H1 (cell line): ENCODE results near the gene TVP23A. TPM values are rescaled to one million over a fixed set of nuclear protein-coding genes. Genes with fewer than 3 reads are reported as not detected.

Experiments used
- CTCF ChIA-PET: fragments of 300-600 bp; sonication (Branson Sonifier 250); formaldehyde crosslinking; loops from one replicate; lab custom pipeline; 2021; ENCODE audit not compliant: partially characterized antibody; lab: Charles Lee
- POLR2A ChIA-PET: fragments of 300-600 bp; sonication (Branson Sonifier 250); formaldehyde crosslinking; loops from one replicate; lab custom pipeline; 2021; ENCODE audit warnings: inconsistent platforms; ENCODE audit not compliant: partially characterized antibody; lab: Charles Lee
- DNase-seq, 2 experiments: peaks; one replicate each; pipeline versions ENCODE4 v3.0.0 to v3.0.0-alpha.2; 2010 to 2022; ENCODE audit warnings: low spot score in 2 of 2, low read depth in 1 of 2, mixed read lengths in 1 of 2
- FAIRE-seq: peaks from 2 replicates; lab custom pipeline; 2011; peaks lifted over from hg19 to GRCh38; lab: Jason Lieb, UNC
- H2AFZ ChIP-seq: 2 replicates; pipeline ENCODE4 v1.8.1; 2012; ENCODE audit warnings: low read length, inconsistent platforms
- H2AK5ac ChIP-seq: 2 replicates; pipeline ENCODE4 v1.6.1; 2013; ENCODE audit warnings: low read depth, low read length
- H2BK120ac ChIP-seq: replicated peaks from 2 replicates; pipeline ENCODE3; 2013; ENCODE audit warnings: low read depth, low read length, inconsistent platforms
- H2BK12ac ChIP-seq: 2 replicates; pipeline ENCODE4 v1.6.1; 2013; ENCODE audit warnings: low read depth, low read length
- H2BK15ac ChIP-seq: 2 replicates; pipeline ENCODE4 v1.6.1; 2013; ENCODE audit warnings: low read length
- H2BK20ac ChIP-seq: 2 replicates; pipeline ENCODE4 v1.6.1; 2013; ENCODE audit warnings: low read length
- H2BK5ac ChIP-seq: 2 replicates; pipeline ENCODE4 v1.6.1; 2013; ENCODE audit warnings: low read depth, low read length
- H3K14ac ChIP-seq: 2 replicates; pipeline ENCODE4 v1.6.1; 2013; ENCODE audit warnings: inconsistent platforms; ENCODE audit not compliant: insufficient read length
- H3K18ac ChIP-seq: 2 replicates; pipeline ENCODE4 v1.6.1; 2013; ENCODE audit warnings: low read length; ENCODE audit errors: extremely low read depth
- H3K23ac ChIP-seq: 2 replicates; pipeline ENCODE4 v1.6.1; 2013; ENCODE audit warnings: inconsistent platforms; ENCODE audit not compliant: insufficient read length
- H3K23me2 ChIP-seq: 2 replicates; pipeline ENCODE4 v1.6.1; 2013; ENCODE audit warnings: low read depth, low read length
- H3K27ac ChIP-seq: 2 replicates; pipeline ENCODE4 v1.6.1; 2011; ENCODE audit warnings: low read depth, low read length, inconsistent platforms
- H3K27me3 ChIP-seq, 4 experiments: replicated peaks in 1 of 4; 1 replicate in 1 of 4; 2 replicates in 3 of 4; pipeline versions ENCODE4 v1.6.1 to v1.8.1; 2011 to 2013; ENCODE audit warnings: low read length in 3 of 4, mild to moderate bottlenecking in 3 of 4, inconsistent platforms in 2 of 4, mixed read lengths in 2 of 4, moderate library complexity in 1 of 4; ENCODE audit not compliant: control insufficient read depth in 3 of 4, insufficient read depth in 3 of 4; ENCODE audit errors: extremely low read depth in 1 of 4
- H3K36me3 ChIP-seq, 4 experiments: 2 replicates each; pipeline versions ENCODE4 v1.6.1 to v1.8.1; 2011 to 2013; ENCODE audit warnings: mild to moderate bottlenecking in 4 of 4, low read length in 3 of 4, moderate library complexity in 2 of 4, control low read depth in 1 of 4, inconsistent platforms in 1 of 4; ENCODE audit not compliant: insufficient read depth in 4 of 4, control insufficient read depth in 2 of 4
- H3K4ac ChIP-seq: replicated peaks from 2 replicates; pipeline ENCODE3; 2013; ENCODE audit warnings: low read length, low read depth, mixed read lengths, inconsistent platforms; ENCODE audit not compliant: insufficient read length
- H3K4me1 ChIP-seq, 4 experiments: replicated peaks in 1 of 4; 1 replicate in 1 of 4; 2 replicates in 3 of 4; pipeline versions ENCODE4 v1.6.1 to v1.8.1; 2011 to 2013; ENCODE audit warnings: low read length in 3 of 4, inconsistent platforms in 2 of 4, mixed read lengths in 1 of 4; ENCODE audit not compliant: insufficient read depth in 4 of 4, control insufficient read depth in 3 of 4
- H3K4me2 ChIP-seq, 2 experiments: 2 replicates each; pipeline versions ENCODE4 v1.6.1 to v1.8.1; 2011 to 2013; ENCODE audit warnings: low read depth in 2 of 2, low read length in 2 of 2, control low read depth in 1 of 2, inconsistent platforms in 1 of 2, mild to moderate bottlenecking in 1 of 2; ENCODE audit not compliant: insufficient read depth in 1 of 2
- H3K4me3 ChIP-seq, 4 experiments: fragments of 200-600, 300-600 bp in 1 of 4; sonication (generic), shearing (Covaris generic), sonication (Bioruptor Twin) in 1 of 4; 2 replicates each; pipeline versions ENCODE4 v1.5.1 to v1.8.1; 2011 to 2016; ENCODE audit warnings: low read length in 4 of 4, low read depth in 3 of 4, control low read depth in 2 of 4, inconsistent platforms in 2 of 4, mild to moderate bottlenecking in 2 of 4, mixed read lengths in 1 of 4, moderate library complexity in 1 of 4; ENCODE audit not compliant: insufficient read depth in 2 of 4; ENCODE audit errors: extremely low read depth in 1 of 4
- H3K56ac ChIP-seq: replicated peaks from 2 replicates; pipeline ENCODE3; 2013; ENCODE audit warnings: low read depth, mild to moderate bottlenecking, mixed read lengths, low read length, inconsistent platforms; ENCODE audit not compliant: insufficient read length
- H3K79me1 ChIP-seq: 2 replicates; pipeline ENCODE4 v1.6.1; 2013; ENCODE audit warnings: low read depth, low read length, control low read depth
- H3K79me2 ChIP-seq, 2 experiments: 2 replicates each; pipeline versions ENCODE4 v1.6.1 to v1.8.1; 2012 to 2013; ENCODE audit warnings: low read length in 2 of 2, mild to moderate bottlenecking in 2 of 2, inconsistent platforms in 1 of 2; ENCODE audit not compliant: insufficient read depth in 2 of 2, control insufficient read depth in 1 of 2
- H3K9ac ChIP-seq, 4 experiments: replicated peaks in 1 of 4; 1 replicate in 1 of 4; 2 replicates in 3 of 4; pipeline versions ENCODE4 v1.6.1 to v1.8.1; 2011 to 2013; ENCODE audit warnings: low read depth in 3 of 4, low read length in 3 of 4, control low read depth in 2 of 4, mild to moderate bottlenecking in 2 of 4, moderate library complexity in 2 of 4, inconsistent platforms in 1 of 4; ENCODE audit errors: extremely low read depth in 1 of 4
- H3K9me3 ChIP-seq, 2 experiments: 2 replicates each; pipeline versions ENCODE4 v1.6.1 to v1.8.1; 2012 to 2013; ENCODE audit warnings: mild to moderate bottlenecking in 2 of 2, moderate library complexity in 2 of 2, control low read depth in 1 of 2, inconsistent platforms in 1 of 2, low read depth in 1 of 2, low read length in 1 of 2, mixed read lengths in 1 of 2; ENCODE audit not compliant: insufficient read depth in 2 of 2
- H4K20me1 ChIP-seq, 2 experiments: replicated peaks in 1 of 2; 2 replicates each; pipeline versions ENCODE3 to v1.8.1; 2011 to 2013; ENCODE audit warnings: inconsistent platforms in 2 of 2, low read length in 2 of 2, mild to moderate bottlenecking in 1 of 2; ENCODE audit not compliant: insufficient read depth in 2 of 2, control insufficient read depth in 1 of 2
- H4K5ac ChIP-seq: 2 replicates; pipeline ENCODE4 v1.6.1; 2013; ENCODE audit warnings: low read length, low read depth, mixed read lengths, inconsistent platforms; ENCODE audit not compliant: insufficient read length
- H4K8ac ChIP-seq: 2 replicates; pipeline ENCODE4 v1.8.0; 2013; ENCODE audit warnings: mild to moderate bottlenecking, moderate library complexity, low read length, inconsistent platforms; ENCODE audit not compliant: insufficient read depth; ENCODE audit errors: extremely low read depth
- H4K91ac ChIP-seq: replicated peaks from 2 replicates; pipeline ENCODE3; 2013; ENCODE audit warnings: low read length, mixed read lengths, inconsistent platforms; ENCODE audit not compliant: insufficient read length
- BACH1 ChIP-seq: IDR thresholded peaks from 2 replicates; pipeline ENCODE4 v1.6.1; 2012; ENCODE audit warnings: low read length, improper control_type of control experiment
- CHD2 ChIP-seq: IDR thresholded peaks from 2 replicates; pipeline ENCODE4 v1.6.1; 2012; ENCODE audit warnings: low read length, improper control_type of control experiment
- E2F6 ChIP-seq: IDR thresholded peaks from 2 replicates; pipeline ENCODE4 v1.6.1; 2012; ENCODE audit warnings: inconsistent platforms
- EGR1 ChIP-seq: IDR thresholded peaks from 2 replicates; pipeline ENCODE4 v1.6.1; 2011; ENCODE audit warnings: low read depth, low read length, borderline replicate concordance
- GABPA ChIP-seq: IDR thresholded peaks from 2 replicates; pipeline ENCODE4 v1.6.1; 2011; ENCODE audit warnings: mild to moderate bottlenecking, low read length, moderate library complexity, borderline replicate concordance; ENCODE audit not compliant: insufficient read depth
- HDAC6 ChIP-seq: IDR thresholded peaks from one replicate; pipeline ENCODE4 v1.7.1; 2012; ENCODE audit warnings: low read depth, mild to moderate bottlenecking, inconsistent platforms, low read length, moderate library complexity
- MAX ChIP-seq: IDR thresholded peaks from 2 replicates; pipeline ENCODE4 v1.6.1; 2012; ENCODE audit warnings: inconsistent platforms
- NRF1 ChIP-seq: IDR thresholded peaks from 2 replicates; pipeline ENCODE4 v1.6.1; 2011; ENCODE audit warnings: mild to moderate bottlenecking, low read depth, low read length, improper control_type of control experiment
- PHF8 ChIP-seq: fragments of 200-600 bp; sonication (generic); conservative IDR thresholded peaks from 2 replicates; pipeline ENCODE4 v1.7.1; 2012; ENCODE audit warnings: low read depth, mild to moderate bottlenecking, inconsistent platforms, low read length, moderate library complexity
- RFX5 ChIP-seq: IDR thresholded peaks from 2 replicates; pipeline ENCODE4 v1.6.1; 2011; ENCODE audit warnings: low read depth, low read length, improper control_type of control experiment, borderline replicate concordance
- TBP ChIP-seq: IDR thresholded peaks from 2 replicates; pipeline ENCODE4 v1.6.1; 2011; ENCODE audit warnings: low read depth, low read length, improper control_type of control experiment
- YY1 ChIP-seq: IDR thresholded peaks from 2 replicates; pipeline ENCODE4 v1.6.1; 2011; ENCODE audit warnings: low read depth, mild to moderate bottlenecking, low read length
- ZNF274 ChIP-seq: IDR thresholded peaks from 2 replicates; pipeline ENCODE4 v1.7.0; 2012; ENCODE audit warnings: low read length, borderline replicate concordance; ENCODE audit errors: extremely low read depth
- WGBS, 2 experiments: shearing (Covaris generic) in 1 of 2; methylation state at CpG; one replicate each; pipeline versions ENCODE4 v1.1.6 to v1.1.7; 2013 to 2015; ENCODE audit warnings: low lambda C conversion rate in 2 of 2, mixed read lengths in 2 of 2, inconsistent platforms in 1 of 2, low coverage in 1 of 2, missing lambda C conversion rate in 1 of 2; ENCODE audit not compliant: insufficient replicate concordance in 2 of 2, insufficient coverage in 1 of 2, insufficient read length in 1 of 2; ENCODE audit errors: extremely low coverage in 1 of 2, missing lambda C conversion rate in 1 of 2; 5-methylcytosine and 5-hydroxymethylcytosine counted together
- polyA plus RNA-seq, 7 experiments: library from polyadenylated mRNA; depleted of rRNA in 3 of 7; stranded (reverse) in 5 of 7; unstranded in 2 of 7; fragments of >200 nt in 5 of 7; fragments of 200-250 nt in 2 of 7; gene quantifications; 1 replicate in 5 of 7; 2 replicates in 1 of 7; 4 replicates in 1 of 7; pipeline versions ENCODE4 v1.2.1 to v1.2.3, GENCODE V29; 2011 to 2013; ENCODE audit warnings: missing spikeins in 2 of 7, mixed read lengths in 2 of 7
- total RNA-seq: library from RNA; stranded (reverse); fragmentation: NEBNext Ultra II Directional; extraction: Animal tissue kit (Norgen Biotek cat#: 25700); gene quantifications from 2 replicates; pipeline ENCODE4 v1.2.1, GENCODE V29; 2021

The TVP23A gene
- total and polyA plus RNA-seq, 2 of the 8 experiments (the other 6 are each of a cell fraction or from before 2014, with no cell fraction given), result 2.2 to 3.1 TPM

GRCh38 chr16:10750793-10751192, 67.8 kb downstream of the TVP23A start:
- H3K56ac ChIP-seq, result no peak overlapping the region
- H2AK5ac ChIP-seq, result no peak overlapping the region
- no peak overlapping the region for H2AFZ ChIP-seq
- no peaks in the 10 kb centered on the region for H3K23me2 ChIP-seq
- FAIRE-seq, result no peak
- no peak overlapping the region for H2BK5ac ChIP-seq
- no peak overlapping the region for H3K14ac ChIP-seq
- no peaks in the 10 kb centered on the region for H3K79me1 ChIP-seq
- H3K4ac ChIP-seq, result no peak overlapping the region
- no peak overlapping the region for H2BK15ac ChIP-seq
- ChIA-PET CTCF (interaction anchor here (0.6 to 3.6 kb wide), 4 partner anchors 10 to 1086 kb away, joined by 3 to 17 read pairs (median 4); no protein-coding TSS in a partner anchor), POLR2A (interaction anchor here (0.7 kb wide), 1 partner anchor 9 kb away, joined by 3 read pairs; no protein-coding TSS in a partner anchor)
- H3K27me3 ChIP-seq, result no peaks in the 10 kb centered on the region
- DNase-seq, result no peak
- H3K9ac ChIP-seq, result no peak overlapping the region
- no peaks in the 10 kb centered on the region for H3K4me1 ChIP-seq
- no peak overlapping the region for H4K5ac ChIP-seq
- WGBS, 2 experiments, result 95% methylated on average over 9 of the region's 11 CpGs; no CpG with 5 or more reads in 1 of the 2 experiments
- no peaks in the 10 kb centered on the region for H4K20me1 ChIP-seq
- H3K36me3 ChIP-seq, result peaks cover 0 to 6% (median 1%) of the 10 kb centered on the region in 4 experiments; a peak in 2 of 8 replicates
- no peak overlapping the region for H4K91ac ChIP-seq
- H2BK120ac ChIP-seq, result no peak overlapping the region
- H3K4me2 ChIP-seq, result no peak overlapping the region
- no peak overlapping the region for H3K23ac ChIP-seq
- H2BK20ac ChIP-seq, result no peak overlapping the region
- no peak overlapping the region for H2BK12ac ChIP-seq
- no peak overlapping the region for H3K27ac ChIP-seq
- no peaks in the 10 kb centered on the region for H3K9me3 ChIP-seq
- H4K8ac ChIP-seq, result no peak overlapping the region
- H3K4me3 ChIP-seq, result no peak overlapping the region
- no peak overlapping the region for H3K18ac ChIP-seq
- no peaks in the 10 kb centered on the region for H3K79me2 ChIP-seq
- no peak for TF ChIP-seq CHD2
- no peak for TF ChIP-seq ZNF274
- TF ChIP-seq GABPA, result no peak
- no peak for TF ChIP-seq PHF8
- no peak for TF ChIP-seq YY1
- no peak for TF ChIP-seq TBP
- no peak for TF ChIP-seq HDAC6
- no peak for TF ChIP-seq RFX5
- TF ChIP-seq EGR1, result no peak
- TF ChIP-seq NRF1, result no peak
- no peak for TF ChIP-seq MAX
- no peak for TF ChIP-seq E2F6
- no peak for TF ChIP-seq BACH1
